Upper lobe of right lung (tissue), 1 donor: ENCODE results near the gene SLC38A3. TPM values are rescaled to one million over a fixed set of nuclear protein-coding genes. Genes with fewer than 3 reads are reported as not detected.

Source experiments
- ATAC-seq: fragments of 200-7000 bp; cut with Tn5 transposase; one replicate; pipeline ENCODE4 v1.9.1; 2020; ENCODE audit warnings: mild to moderate bottlenecking, moderate library complexity
- DNase-seq: peaks from one replicate; pipeline ENCODE4 v3.0.0-alpha.2; 2020
- H3K27ac ChIP-seq: fragments of 200-600 bp; one replicate; pipeline ENCODE4 v1.8.0; 2022
- H3K27me3 ChIP-seq: fragments of 200-600 bp; one replicate; pipeline ENCODE4 v1.8.0; 2022; ENCODE audit warnings: mild to moderate bottlenecking
- H3K36me3 ChIP-seq: fragments of 200-600 bp; one replicate; pipeline ENCODE4 v1.8.0; 2022
- H3K4me1 ChIP-seq: fragments of 200-600 bp; one replicate; pipeline ENCODE4 v1.8.0; 2022
- H3K4me3 ChIP-seq: fragments of 200-600 bp; one replicate; pipeline ENCODE4 v1.8.0; 2022; ENCODE audit warnings: mild to moderate bottlenecking
- H3K9me3 ChIP-seq: fragments of 200-600 bp; one replicate; pipeline ENCODE4 v1.8.0; 2022
- CTCF ChIP-seq: fragments of 200-600 bp; IDR thresholded peaks from one replicate; pipeline ENCODE4 v1.8.0; 2022; ENCODE audit warnings: antibody characterized with exemption
- intact Hi-C: fragments of 100-400 bp; cut with DNase I; formaldehyde crosslinking; loops from one replicate; pipeline ENCODE4 v1.11.0; 2022
- total RNA-seq: library from RNA; stranded (reverse); fragmentation: NEBNext Ultra II Directional; extraction: Animal tissue kit (Norgen Biotek cat#: 25700); gene quantifications from one replicate; pipeline ENCODE4 v1.2.1, GENCODE V29; 2021
- donor health status: DM: no; HTN: yes; CAD: no; lungs with severe emphysema.

SLC38A3 gene
- total RNA-seq, 1 donor from 2014 or later: not detected

- DNase-seq: no peak
- no peak for ATAC-seq
- Histone ChIP-seq H3K27me3 (no peaks in the 10 kb centered on the region), H3K27ac (peak overlapping the region; percentile 76), H3K4me1 (peaks cover 79% of the 10 kb centered on the region), H3K36me3 (no peaks in the 10 kb centered on the region), H3K9me3 (no peaks in the 10 kb centered on the region), H3K4me3 (no peak overlapping the region)
- TF ChIP-seq CTCF: no peak
- intact Hi-C loops: no loop called here
These were observed 40.6 kb upstream of the SLC38A3 start for GRCh38 chr3:50164481-50164880.

- TF ChIP-seq CTCF: no peak
- ATAC-seq: peak; percentile 14
- Histone ChIP-seq H3K9me3 (no peaks in the 10 kb centered on the region), H3K36me3 (no peaks in the 10 kb centered on the region), H3K27ac (peak overlapping the region; percentile 76), H3K27me3 (no peaks in the 10 kb centered on the region), H3K4me3 (no peak overlapping the region), H3K4me1 (peaks cover 86% of the 10 kb centered on the region)
- DNase-seq: no peak
- intact Hi-C loops: no loop called here
These were observed 39.8 kb upstream of the SLC38A3 start for GRCh38 chr3:50164984-50165909.

GRCh38 chr3:50165910-50166538 lies 39.0 kb upstream of the SLC38A3 start:
- no peak overlapping the region for H3K4me3 ChIP-seq
- DNase-seq: no peak
- H3K9me3 ChIP-seq: no peaks in the 10 kb centered on the region
- H3K4me1 ChIP-seq: peaks cover 88% of the 10 kb centered on the region
- peak; percentile 4 for ATAC-seq
- no peaks in the 10 kb centered on the region for H3K36me3 ChIP-seq
- H3K27me3 ChIP-seq: no peaks in the 10 kb centered on the region
- no peak for TF ChIP-seq CTCF
- intact Hi-C loops: no loop called here
- peak overlapping the region; percentile 76 for H3K27ac ChIP-seq

DNA sequence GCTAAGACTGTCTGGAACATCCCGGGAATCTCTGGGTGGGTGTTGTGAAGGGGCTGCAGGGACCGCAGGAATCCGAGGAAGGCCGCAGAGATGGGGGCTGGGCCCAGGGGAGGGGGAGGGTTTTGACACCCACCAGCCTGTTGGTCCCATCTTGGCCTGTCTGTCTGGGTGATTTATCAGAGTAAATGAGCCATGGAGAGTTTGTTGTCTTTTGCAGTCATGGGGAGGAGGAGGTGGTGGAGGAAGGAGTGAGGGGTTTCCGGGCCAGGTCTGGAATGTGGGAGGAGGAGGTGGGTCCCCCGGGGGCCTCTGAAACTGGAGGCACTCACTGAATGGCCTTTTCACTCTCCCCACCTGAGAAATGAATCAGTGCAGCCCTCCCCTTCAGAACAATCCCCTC lies 38.5 kb upstream of the SLC38A3 start:
- Histone ChIP-seq H3K27ac (peak overlapping the region; percentile 76), H3K9me3 (no peaks in the 10 kb centered on the region), H3K27me3 (no peaks in the 10 kb centered on the region), H3K36me3 (no peaks in the 10 kb centered on the region), H3K4me3 (no peak overlapping the region), H3K4me1 (peaks cover 89% of the 10 kb centered on the region)
- intact Hi-C loops: no loop called here
- ATAC-seq: no peak
- no peak for DNase-seq
- TF ChIP-seq CTCF: no peak

GRCh38 chr3:50167069-50167840 lies 37.8 kb upstream of the SLC38A3 start:
- H3K4me1 ChIP-seq: peaks cover 88% of the 10 kb centered on the region

More at GRCh38 chr3:50167069-50167840, 37.8 kb upstream of the SLC38A3 start:
- DNase-seq: no peak
- Histone ChIP-seq H3K27me3 (no peaks in the 10 kb centered on the region), H3K36me3 (no peaks in the 10 kb centered on the region), H3K9me3 (no peaks in the 10 kb centered on the region), H3K27ac (peak overlapping the region; percentile 76), H3K4me3 (no peak overlapping the region)
- TF ChIP-seq CTCF: no peak
- ATAC-seq: no peak
- intact Hi-C loops: no loop called here
